T47D (cell line): ENCODE results near the gene TPBGL.

ENCODE experiments used
- DNase-seq, 2 experiments: peaks; one replicate each; pipeline versions ENCODE4 v3.0.0 to v3.0.0-alpha.2; 2011 to 2012; ENCODE audit warnings: low read depth in 1 of 2, low spot score in 1 of 2
- JUND ChIP-seq: IDR thresholded peaks from 2 replicates; pipeline ENCODE4 v1.6.1; 2012; ENCODE audit warnings: low read depth
- in situ Hi-C: cut with HindIII; loops from 2 replicates; pipeline ENCODE4 v1.10.0; 2016; ENCODE audit warnings: low sequenced_read_pairs, low pct_unique_long_range_greater_than_20kb

TPBGL gene

GRCh38 chr11:75242722-75243600 lies 2.4 kb downstream of the TPBGL start:
- in situ Hi-C loops, result no loop called here
- no peak for TF ChIP-seq JUND
- DNase-seq, result no peak

- no peak for DNase-seq
- no peak for TF ChIP-seq JUND
- in situ Hi-C loops, result no loop called here
These were observed 3.7 kb downstream of the TPBGL start for GRCh38 chr11:75244052-75244814.

DNA sequence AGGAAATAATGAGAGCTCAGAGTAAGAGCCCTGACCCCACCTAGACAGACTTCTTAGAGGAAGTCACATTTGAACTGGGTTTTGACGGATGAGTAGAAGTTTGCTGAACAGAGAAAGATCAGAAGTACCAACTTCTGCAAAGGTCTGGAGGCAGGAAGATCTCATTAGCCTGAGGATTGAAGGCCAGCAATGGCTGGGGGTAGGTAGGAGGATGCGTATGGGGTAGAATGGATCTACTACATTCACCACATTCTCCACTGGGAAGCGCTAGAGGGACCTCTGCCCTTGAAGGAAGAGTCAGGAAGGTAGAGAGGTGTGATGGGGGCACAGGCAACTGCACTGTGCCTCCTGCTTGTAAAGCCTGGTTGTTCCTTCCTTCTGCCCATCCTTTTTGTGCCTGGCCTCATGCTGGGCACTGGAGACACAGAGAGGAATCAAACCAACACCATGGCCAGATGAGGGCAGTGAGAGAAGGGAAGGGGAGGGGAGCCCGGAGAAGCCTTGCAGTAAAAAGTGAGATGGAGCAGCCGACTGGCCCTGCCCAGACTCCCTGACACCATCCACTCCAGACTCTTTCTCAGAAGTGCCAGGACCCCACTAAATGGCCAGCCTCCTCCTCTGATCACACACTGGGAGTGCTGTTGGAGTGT lies 4.9 kb downstream of the TPBGL start:
- TF ChIP-seq JUND, result no peak
- in situ Hi-C loops, result no loop called here
- no peak for DNase-seq

DNA sequence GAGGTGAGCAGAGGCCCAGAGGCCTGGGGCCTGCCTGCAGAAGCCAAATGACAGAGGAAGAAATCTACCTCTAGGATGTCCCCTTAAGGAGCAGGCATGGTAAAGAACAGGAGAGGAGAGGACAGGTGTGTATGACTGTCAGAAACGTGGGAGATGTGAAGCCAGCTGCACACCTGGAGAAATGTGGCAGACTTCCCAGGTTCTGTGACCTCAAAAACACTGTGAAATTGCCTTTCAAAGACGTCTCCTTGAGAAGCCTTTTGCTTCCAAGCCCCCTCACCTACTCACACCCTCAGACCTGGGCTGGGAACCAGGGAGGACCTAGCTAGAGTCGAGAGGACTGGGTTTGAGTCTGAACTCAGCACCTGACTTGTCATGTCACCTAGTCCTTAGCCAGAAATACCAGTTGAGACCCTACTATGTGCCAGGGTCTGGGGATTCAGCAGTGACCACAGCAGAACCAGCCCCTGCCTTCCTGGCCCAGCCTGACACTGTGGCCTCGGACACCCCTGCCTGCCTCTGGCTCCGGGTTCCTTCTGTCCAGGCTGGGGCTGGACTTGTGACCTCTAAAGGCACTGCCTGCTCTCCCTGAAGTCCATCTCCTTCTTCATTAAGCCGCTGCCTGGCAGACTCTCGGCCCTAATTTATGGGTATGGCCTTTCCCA lies 5.6 kb downstream of the TPBGL start:
- TF ChIP-seq JUND, result no peak
- DNase-seq, result no peak
- in situ Hi-C loops, result no loop called here

DNA sequence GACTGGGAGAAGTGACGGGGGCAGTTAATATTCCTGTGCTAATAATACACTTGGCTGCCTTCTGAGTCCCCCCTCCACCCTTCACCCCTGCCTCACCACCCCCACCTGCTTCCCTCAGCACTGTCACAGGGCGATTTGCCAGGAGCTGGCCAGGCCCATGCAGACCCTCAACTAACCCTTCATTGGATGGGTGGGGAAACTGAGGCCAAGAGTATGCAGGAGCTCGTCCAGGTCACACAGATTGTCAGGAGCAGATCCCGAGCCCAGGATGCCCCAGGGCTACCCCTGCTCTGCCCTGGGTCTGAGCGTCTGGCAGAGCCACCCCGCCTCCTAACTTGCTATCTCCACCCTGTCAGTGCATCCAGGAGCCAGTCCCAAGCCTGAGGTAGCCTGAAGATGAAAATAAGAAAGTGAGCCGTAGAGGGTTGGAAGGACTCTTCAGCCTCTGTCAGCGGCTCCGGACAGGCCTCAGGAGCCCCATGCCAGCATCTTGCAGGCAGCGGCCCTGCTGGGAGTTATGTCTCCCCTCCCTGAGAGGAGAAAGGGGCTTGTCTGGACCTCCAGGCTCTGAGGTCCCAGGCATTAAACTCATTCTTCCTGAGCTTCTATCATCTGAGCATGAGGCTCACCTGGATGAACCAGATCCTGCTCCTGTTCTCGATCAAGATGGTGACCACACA lies 6.2 kb downstream of the TPBGL start:
- no peak for DNase-seq
- in situ Hi-C loops, result no loop called here
- no peak for TF ChIP-seq JUND

DNA sequence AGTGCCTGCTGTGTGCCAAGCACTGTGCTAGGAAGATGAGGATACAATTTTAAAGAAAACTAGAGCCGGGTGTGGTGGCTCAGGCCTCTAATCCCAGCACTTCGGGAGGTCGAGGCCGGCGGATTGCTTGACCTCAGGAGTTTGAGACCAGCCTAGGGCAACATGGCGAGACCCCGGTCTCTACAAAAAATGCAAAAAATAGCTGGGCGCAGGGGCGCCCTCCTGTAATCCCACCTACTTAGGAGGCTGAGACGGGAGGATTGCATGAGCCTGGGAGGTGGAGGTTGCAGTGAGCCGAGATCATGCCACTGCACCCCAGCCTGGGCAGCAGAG lies 8.3 kb downstream of the TPBGL start:
- no peak for TF ChIP-seq JUND
- in situ Hi-C loops, result no loop called here
- no peak for DNase-seq

GRCh38 chr11:75249704-75250103 lies 9.1 kb downstream of the TPBGL start:
- TF ChIP-seq JUND, result no peak
- in situ Hi-C loops, result no loop called here
- no peak for DNase-seq

- TF ChIP-seq JUND, result no peak
- in situ Hi-C loops, result no loop called here
- no peak for DNase-seq
These were observed 13.8 kb downstream of the TPBGL start for GRCh38 chr11:75254326-75254725.

DNA sequence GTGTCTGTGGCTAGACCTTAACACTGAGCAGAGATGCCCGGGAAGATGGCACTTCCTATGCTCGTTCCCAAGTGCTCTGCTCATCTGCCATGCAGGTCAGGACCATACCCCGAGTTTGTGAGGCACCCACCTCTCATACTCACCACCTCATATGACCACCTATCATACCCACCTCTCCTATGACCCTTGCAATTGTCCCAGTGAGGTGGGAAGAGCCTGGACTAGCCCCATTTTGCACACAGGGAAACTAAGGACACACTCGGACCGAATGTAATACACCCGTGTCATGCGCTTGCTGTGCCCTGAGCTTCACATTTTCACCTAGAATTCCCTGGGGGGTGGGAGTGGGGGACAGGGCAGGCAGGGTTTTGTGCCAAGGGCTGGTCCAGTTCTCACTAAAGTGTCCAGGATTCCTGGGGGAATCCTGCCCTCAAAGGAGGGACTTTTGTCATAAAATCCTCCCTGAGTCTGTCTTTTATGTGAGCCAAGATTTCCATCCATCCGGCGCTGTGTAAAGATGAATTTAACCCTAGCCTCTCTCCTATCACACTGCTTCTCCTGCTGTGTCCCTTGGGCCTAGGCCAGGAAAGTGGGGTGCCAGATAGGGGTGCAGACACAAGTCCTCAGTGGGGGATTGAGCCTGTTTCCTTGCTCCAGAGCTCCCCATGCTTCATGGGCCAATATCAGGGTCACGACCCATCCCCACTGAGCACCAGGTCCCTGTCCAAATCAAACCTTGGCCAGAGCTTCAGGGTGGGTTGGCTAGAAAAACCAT lies 20.0 kb downstream of the TPBGL start:
- no peak for TF ChIP-seq JUND
- in situ Hi-C loops, result no loop called here

DNA sequence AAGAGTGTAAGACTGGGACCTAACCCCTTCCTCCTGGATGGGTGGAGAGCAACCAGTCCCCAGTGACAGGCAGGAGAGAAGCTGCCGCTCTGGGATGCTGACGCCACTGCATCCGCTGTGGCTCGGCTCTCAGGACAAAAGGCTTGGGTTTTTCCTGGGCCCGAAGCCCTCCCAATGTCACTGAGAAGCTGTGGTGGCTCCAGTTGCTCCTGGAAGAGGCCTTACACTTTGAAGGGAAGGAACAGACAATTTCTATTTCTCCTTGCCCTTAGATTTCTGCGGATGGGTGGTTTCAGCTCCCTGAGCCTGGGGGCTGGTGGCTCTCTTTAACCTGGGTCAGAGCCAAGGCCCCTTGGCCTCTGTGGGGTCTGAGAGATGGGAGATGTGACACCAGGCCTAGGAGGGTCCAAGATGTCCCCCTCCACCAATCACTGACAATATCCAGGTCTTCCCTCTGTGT lies 21.4 kb downstream of the TPBGL start:
- DNase-seq, result no peak
- TF ChIP-seq JUND, result no peak
- in situ Hi-C loops, result no loop called here

More for the DNA sequence above, 20.0 kb downstream of the TPBGL start:
- no peak for DNase-seq

- no peak for DNase-seq
- in situ Hi-C loops, result no loop called here
- no peak for TF ChIP-seq JUND
These were observed 21.9 kb downstream of the TPBGL start for GRCh38 chr11:75262436-75262835.
